Measurements from ENCODE around the gene ETS1. TPM values are rescaled to one million over a fixed set of nuclear protein-coding genes. Genes with fewer than 3 reads are reported as not detected.

Gene ETS1
- total RNA-seq, 1 donor from 2014 or later: 45.3 TPM

- Histone ChIP-seq H3K27me3 (ENCODE audit: low read depth) (no peaks in the 10 kb centered on the region), H3K9me3 (replicated peaks) (no peaks in the 10 kb centered on the region), H3K36me3 (no peaks in the 10 kb centered on the region), H3K4me3 (peak overlapping the region; percentile 32), H3K4me1 (peaks cover 100% of the 10 kb centered on the region), H3K27ac (replicated peaks) (peak overlapping the region; percentile 97)
- intact Hi-C loops (cut with micrococcal nuclease): no loop called here
- no peak for TF ChIP-seq CTCF (IDR thresholded peaks at IDR 0.05; ENCODE audit: borderline replicate concordance)
- DNase-seq: no peak
These were observed 83.9 kb downstream of the ETS1 start for GRCh38 chr11:128503245-128503991.

- Histone ChIP-seq H3K4me1 (peaks cover 100% of the 10 kb centered on the region), H3K27me3 (ENCODE audit: low read depth) (no peaks in the 10 kb centered on the region), H3K4me3 (peak overlapping the region; percentile 32), H3K27ac (replicated peaks) (peak overlapping the region; percentile 97), H3K9me3 (replicated peaks) (no peaks in the 10 kb centered on the region), H3K36me3 (no peaks in the 10 kb centered on the region)
- intact Hi-C loops (cut with micrococcal nuclease): no loop called here
- no peak for TF ChIP-seq CTCF (IDR thresholded peaks at IDR 0.05; ENCODE audit: borderline replicate concordance)
- no peak for DNase-seq
These were observed 84.6 kb downstream of the ETS1 start for GRCh38 chr11:128502726-128503125.

GRCh38 chr11:128501632-128502549 is 85.5 kb downstream of the ETS1 start:
- H3K27me3 ChIP-seq (ENCODE audit: low read depth): no peaks in the 10 kb centered on the region
- peak overlapping the region; percentile 97 for H3K27ac ChIP-seq (replicated peaks)
- H3K4me1 ChIP-seq: peaks cover 100% of the 10 kb centered on the region
- DNase-seq: peak; percentile 50
- peak overlapping the region; percentile 32 for H3K4me3 ChIP-seq
- no peaks in the 10 kb centered on the region for H3K9me3 ChIP-seq (replicated peaks)
- no peaks in the 10 kb centered on the region for H3K36me3 ChIP-seq
- intact Hi-C loops (cut with micrococcal nuclease): no loop called here
- no peak for TF ChIP-seq CTCF (IDR thresholded peaks at IDR 0.05; ENCODE audit: borderline replicate concordance)

- intact Hi-C loops (cut with micrococcal nuclease): no loop called here
- H3K4me3 ChIP-seq: peak overlapping the region; percentile 25
- H3K9me3 ChIP-seq (replicated peaks): no peaks in the 10 kb centered on the region
- H3K36me3 ChIP-seq: no peaks in the 10 kb centered on the region
- peaks cover 100% of the 10 kb centered on the region for H3K4me1 ChIP-seq
- peak overlapping the region; percentile 97 for H3K27ac ChIP-seq (replicated peaks)
- no peaks in the 10 kb centered on the region for H3K27me3 ChIP-seq (ENCODE audit: low read depth)
- DNase-seq: no peak
- no peak for TF ChIP-seq CTCF (IDR thresholded peaks at IDR 0.05; ENCODE audit: borderline replicate concordance)
These were observed 86.3 kb downstream of the ETS1 start for GRCh38 chr11:128501008-128501407.

GRCh38 chr11:128500493-128500892 is 86.9 kb downstream of the ETS1 start:
- no peak for DNase-seq
- Histone ChIP-seq H3K4me3 (peak overlapping the region; percentile 25), H3K27me3 (ENCODE audit: low read depth) (no peaks in the 10 kb centered on the region), H3K4me1 (peaks cover 100% of the 10 kb centered on the region), H3K36me3 (no peaks in the 10 kb centered on the region), H3K9me3 (replicated peaks) (no peaks in the 10 kb centered on the region), H3K27ac (replicated peaks) (peak overlapping the region; percentile 97)
- TF ChIP-seq CTCF (IDR thresholded peaks at IDR 0.05; ENCODE audit: borderline replicate concordance): no peak
- intact Hi-C loops (cut with micrococcal nuclease): no loop called here

All from left ventricle myocardium inferior (tissue), 1 donor.